Measurements from ENCODE around the gene NOTCH1. TPM values are rescaled to one million over a fixed set of nuclear protein-coding genes. Genes with fewer than 3 reads are reported as not detected.
"Not testable (repeated sequence)": the region's sequence is repeated elsewhere in the genome, so short reads cannot be mapped to it uniquely, and the experiment has no call there.

NOTCH1 gene
- total RNA-seq, 1 donor from 2014 or later, result 23.1 TPM

GRCh38 chr9:136564379-136564988 lies 18.6 kb upstream of the NOTCH1 start:
- DNase-seq (ENCODE audit: low spot score), result no peak

DNA sequence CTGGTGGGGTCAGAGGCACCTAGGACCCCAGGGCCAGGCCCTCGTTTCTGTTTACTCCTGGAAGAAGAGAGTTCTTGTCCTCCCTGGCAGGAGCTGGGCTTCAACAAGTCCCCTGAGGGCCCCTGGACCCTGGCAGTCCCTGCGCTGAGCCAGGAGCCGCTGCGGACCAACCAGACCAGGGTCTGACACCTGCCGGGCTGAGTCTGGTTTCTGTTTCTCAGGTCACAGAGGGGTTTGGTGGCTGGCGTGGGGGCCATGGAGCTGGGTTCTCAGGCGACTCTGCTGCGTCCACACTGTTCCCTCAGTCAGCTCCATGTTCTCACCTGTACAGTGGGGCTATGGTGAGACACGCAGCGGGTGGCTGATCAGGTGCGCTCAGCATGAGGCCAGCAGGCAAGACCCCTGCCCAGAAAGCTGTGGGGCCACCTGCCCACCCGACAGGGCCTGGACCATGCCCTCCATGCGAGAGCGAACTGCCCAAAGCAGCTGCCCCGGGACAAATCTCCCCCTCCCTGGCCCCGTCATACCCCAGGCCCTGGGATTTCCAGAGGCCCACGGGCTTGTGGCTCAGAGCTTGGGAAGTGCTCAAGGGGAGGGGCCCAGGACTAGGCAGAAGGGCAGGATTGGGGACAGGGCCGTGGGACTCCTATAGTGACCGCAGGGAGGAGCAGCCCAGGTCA lies 17.9 kb upstream of the NOTCH1 start:
- no peak for DNase-seq (ENCODE audit: low spot score)

GRCh38 chr9:136562746-136563495 lies 17.1 kb upstream of the NOTCH1 start:
- no peak for DNase-seq (ENCODE audit: low spot score)

GRCh38 chr9:136561779-136562178 lies 15.9 kb upstream of the NOTCH1 start:
- DNase-seq (ENCODE audit: low spot score), result no peak

- DNase-seq (ENCODE audit: low spot score), result no peak
Observed at GRCh38 chr9:136560586-136560985, 14.7 kb upstream of the NOTCH1 start.

GRCh38 chr9:136559371-136559770 lies 13.5 kb upstream of the NOTCH1 start:
- DNase-seq (ENCODE audit: low spot score), result not testable (repeated sequence)

DNA sequence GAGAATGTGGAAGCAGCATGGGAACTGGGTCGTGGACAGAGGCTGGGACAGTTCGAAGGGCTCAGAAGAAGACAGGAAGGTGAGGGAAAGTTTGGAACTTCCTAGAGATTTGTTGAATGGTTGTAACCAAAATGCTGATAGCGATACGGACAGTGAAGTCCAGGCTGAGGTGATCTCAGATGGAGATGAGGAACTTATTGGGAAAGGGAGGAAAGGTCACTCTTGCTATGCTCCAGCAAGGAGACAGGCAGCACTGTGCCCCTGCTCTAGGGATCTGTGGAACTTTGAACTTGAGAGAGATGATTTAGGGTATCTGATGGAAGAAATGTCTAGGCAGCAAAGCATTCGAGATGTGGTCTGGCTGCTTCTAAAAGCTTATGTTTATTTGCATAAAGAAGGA lies 13.0 kb upstream of the NOTCH1 start:
- DNase-seq (ENCODE audit: low spot score), result not testable (repeated sequence)

DNA sequence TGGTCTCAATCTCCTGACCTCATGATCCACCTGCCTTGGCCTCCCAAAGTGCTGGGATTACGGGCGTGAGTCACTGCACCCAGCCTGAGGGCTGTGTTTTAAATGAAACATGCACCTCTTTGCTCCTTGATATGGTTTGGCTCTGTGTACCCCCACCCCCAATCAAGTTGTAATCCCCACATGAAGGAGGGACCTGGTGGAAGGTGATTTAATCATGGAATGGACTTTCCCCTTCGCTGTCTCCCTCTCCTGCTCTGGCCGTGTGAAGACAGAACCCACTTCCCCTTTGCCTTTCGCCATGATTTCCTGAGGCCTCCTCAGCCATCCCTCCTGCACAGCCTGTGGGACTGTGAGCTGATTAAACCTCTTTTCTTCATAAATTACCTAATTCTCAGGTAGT lies 12.5 kb upstream of the NOTCH1 start:
- no peak for DNase-seq (ENCODE audit: low spot score)

DNA sequence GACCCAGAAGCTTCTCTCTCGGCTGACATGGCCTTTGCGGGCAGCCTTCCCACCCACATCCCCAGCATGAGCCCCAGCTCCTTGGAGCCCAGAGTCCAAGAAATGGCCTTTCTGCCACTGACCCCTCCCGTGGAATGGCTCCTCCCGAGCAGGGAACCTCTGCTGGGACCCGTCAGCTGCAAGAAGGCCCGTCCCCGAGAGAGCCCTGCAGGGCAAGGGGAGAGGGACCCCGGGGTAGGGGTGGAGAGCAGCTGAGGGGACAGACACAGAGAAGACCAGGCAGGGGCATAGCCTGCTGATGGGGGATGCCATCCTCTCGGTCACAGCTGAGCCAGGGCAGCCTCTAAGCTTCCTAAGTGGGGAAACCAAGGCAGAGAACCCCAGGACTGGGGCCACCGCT lies 11.2 kb upstream of the NOTCH1 start:
- DNase-seq (ENCODE audit: low spot score), result no peak

- no peak for DNase-seq (ENCODE audit: low spot score)
Observed at GRCh38 chr9:136556166-136556565, 10.3 kb upstream of the NOTCH1 start.

DNA sequence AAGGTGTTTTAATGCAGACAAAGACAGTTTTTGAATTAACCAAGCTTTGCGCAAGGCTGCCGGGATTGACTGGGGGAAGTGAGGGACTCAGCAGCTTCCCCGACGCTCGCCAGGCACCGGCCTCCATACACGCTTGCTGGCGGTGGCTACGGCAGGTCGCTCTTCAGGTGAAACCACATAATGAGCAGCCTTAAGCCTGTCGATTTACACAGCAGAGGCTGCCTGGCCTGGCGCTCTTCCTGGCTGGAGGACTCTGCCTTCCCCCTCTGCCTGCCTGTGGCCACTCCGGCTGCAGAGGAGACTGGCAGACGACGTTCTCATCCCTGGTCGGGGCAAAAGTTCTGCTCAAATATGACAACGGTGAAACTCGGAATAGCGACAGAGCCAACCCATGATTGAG lies 9.0 kb upstream of the NOTCH1 start:
- no peak for DNase-seq (ENCODE audit: low spot score)

DNA sequence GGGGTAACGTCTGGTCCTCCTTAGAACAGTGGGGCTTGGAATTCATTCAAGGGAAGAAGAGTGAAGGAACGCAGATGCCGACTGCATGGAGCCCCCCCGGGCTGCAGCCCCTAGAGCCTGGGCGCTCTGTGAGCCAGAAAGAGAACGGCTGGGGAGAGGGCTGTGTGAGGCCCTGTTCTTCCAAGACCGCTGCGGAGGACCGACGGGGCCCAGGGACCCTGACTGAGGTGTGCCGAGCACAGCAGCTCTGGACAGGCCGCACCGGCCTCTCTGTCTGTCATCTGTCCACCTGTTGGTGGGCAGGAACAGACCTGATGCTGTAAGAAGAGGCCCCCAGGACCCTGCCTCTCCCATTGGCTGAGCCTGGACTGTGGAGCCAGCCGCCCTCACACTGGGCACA lies 7.7 kb upstream of the NOTCH1 start:
- no peak for DNase-seq (ENCODE audit: low spot score)

DNA sequence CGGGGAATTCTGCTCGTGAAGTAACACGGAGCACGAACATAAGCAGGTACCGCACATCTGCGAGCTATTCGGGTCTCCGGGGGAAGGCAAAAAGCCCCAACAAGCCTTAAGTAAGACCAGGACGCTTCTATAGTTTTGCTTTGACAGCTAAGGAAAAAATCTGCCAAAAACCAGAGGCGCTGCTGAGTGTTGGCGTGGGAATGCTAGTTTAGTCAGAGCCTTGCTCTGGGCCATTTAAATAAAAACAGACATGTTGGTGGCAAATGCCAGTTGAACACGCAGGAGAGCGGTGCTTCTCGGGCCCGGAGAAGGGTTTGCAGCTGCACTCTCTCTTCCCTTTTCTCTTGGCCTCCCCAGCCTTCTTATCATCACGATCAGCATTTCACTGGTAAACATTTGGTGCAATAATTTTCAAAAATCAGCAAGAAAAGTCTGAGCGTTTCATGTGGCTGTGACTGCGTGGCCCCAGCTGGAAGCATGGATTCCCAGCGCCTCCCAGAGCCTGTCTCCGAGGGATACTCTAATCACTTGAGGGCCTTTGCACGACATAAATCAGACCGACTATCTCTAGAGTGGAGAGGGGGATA lies 6.4 kb upstream of the NOTCH1 start:
- peak; percentile 85 for DNase-seq (ENCODE audit: low spot score)

- DNase-seq (ENCODE audit: low spot score), result peak; percentile 86
Observed at GRCh38 chr9:136551401-136552116, 5.7 kb upstream of the NOTCH1 start.

DNA sequence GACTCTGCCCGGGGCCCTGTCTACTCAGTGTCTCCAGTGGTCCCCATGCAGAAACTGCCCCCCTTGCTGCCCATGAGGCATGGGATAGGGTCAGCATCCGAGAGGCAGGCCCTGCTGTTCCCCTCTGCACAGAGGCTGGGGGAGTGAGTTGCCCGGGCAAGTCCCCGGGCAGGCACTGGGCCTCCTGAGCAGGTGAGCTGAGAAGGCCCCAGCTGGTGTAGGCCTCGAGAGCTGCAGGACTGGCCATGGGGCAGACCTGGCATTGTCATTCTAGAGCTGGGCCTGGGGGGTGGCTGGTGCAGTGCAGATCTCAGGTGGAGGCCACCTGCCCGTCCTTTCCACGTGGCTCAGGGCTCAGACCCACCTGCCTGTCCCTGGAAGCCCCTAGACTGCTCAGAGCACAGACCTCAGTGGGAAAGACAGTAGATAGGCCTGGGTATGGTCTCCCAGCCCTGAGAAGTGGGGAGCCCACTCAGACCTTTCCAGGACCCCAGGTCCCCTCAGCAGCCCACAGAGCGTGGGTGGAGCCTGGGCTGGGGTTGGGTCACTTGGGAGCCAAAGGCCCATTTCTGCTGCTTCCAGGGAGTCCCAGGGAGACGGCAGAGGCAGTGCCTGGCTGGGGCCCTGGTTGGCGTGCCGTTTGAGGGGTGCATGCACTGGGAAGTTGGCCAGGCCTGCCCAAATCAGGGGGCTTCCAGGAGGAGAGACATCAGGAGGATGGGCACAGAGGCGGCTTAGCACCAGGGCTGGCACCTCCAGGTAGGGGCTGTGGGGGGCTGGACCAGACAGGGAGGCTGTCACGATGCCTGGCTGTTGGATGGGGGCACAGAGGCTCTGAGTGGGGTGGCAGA lies 4.8 kb upstream of the NOTCH1 start:
- DNase-seq (ENCODE audit: low spot score), result no peak

GRCh38 chr9:136549010-136549980 lies 3.4 kb upstream of the NOTCH1 start:
- DNase-seq (ENCODE audit: low spot score), result no peak

- no peak for DNase-seq (ENCODE audit: low spot score)
Observed at GRCh38 chr9:136547508-136548215, 1.8 kb upstream of the NOTCH1 start.

- peak; percentile 93 for DNase-seq (ENCODE audit: low spot score)
Observed at GRCh38 chr9:136546697-136547501, 1.1 kb upstream of the NOTCH1 start.

Data from umbilical cord (tissue), 2 donors.